Measurements from ENCODE around the gene PLCD3.
"Not testable (repeated sequence)": the region's sequence is repeated elsewhere in the genome, so short reads cannot be mapped to it uniquely, and the experiment has no call there.

The PLCD3 gene

GRCh38 chr17:45127548-45128300, 4.6 kb downstream of the PLCD3 start:
- Histone ChIP-seq H3K4me1 (ENCODE audit: low read depth, poor library complexity, severe bottlenecking) (peaks cover 3% of the 10 kb centered on the region), H3K4me3 (IDR thresholded peaks at IDR 0.05; ENCODE audit: insufficient read depth, low read depth, low read length) (no peak overlapping the region), H3K4me2 (no peak overlapping the region), H3K36me3 (ENCODE audit: insufficient read depth) (no peaks in the 10 kb centered on the region), H3K27me3 (ENCODE audit: insufficient read depth, low read depth) (no peaks in the 10 kb centered on the region), H2AFZ (ENCODE audit: low read depth) (no peak overlapping the region), H3K27ac (no peak overlapping the region), H3K9ac (no peak overlapping the region), H3K79me2 (ENCODE audit: insufficient read depth, low read depth) (no peaks in the 10 kb centered on the region), H4K20me1 (ENCODE audit: insufficient read depth) (no peaks in the 10 kb centered on the region)
- TF ChIP-seq CTCF (conservative IDR thresholded peaks at IDR 0.05; ENCODE audit: low read depth, low read length), result no peak

GRCh38 chr17:45127207-45127547, 5.1 kb downstream of the PLCD3 start:
- Histone ChIP-seq H3K4me1 (ENCODE audit: low read depth, poor library complexity, severe bottlenecking) (peaks cover 3% of the 10 kb centered on the region), H3K27ac (no peak overlapping the region), H3K79me2 (ENCODE audit: insufficient read depth, low read depth) (no peaks in the 10 kb centered on the region), H3K4me2 (no peak overlapping the region), H4K20me1 (ENCODE audit: insufficient read depth) (no peaks in the 10 kb centered on the region), H3K9ac (no peak overlapping the region), H3K27me3 (ENCODE audit: insufficient read depth, low read depth) (no peaks in the 10 kb centered on the region), H3K4me3 (IDR thresholded peaks at IDR 0.05; ENCODE audit: insufficient read depth, low read depth, low read length) (no peak overlapping the region), H3K36me3 (ENCODE audit: insufficient read depth) (no peaks in the 10 kb centered on the region), H2AFZ (ENCODE audit: low read depth) (no peak overlapping the region)
- TF ChIP-seq CTCF (conservative IDR thresholded peaks at IDR 0.05; ENCODE audit: low read depth, low read length), result no peak

- Histone ChIP-seq H3K4me1 (ENCODE audit: low read depth, poor library complexity, severe bottlenecking) (no peaks in the 10 kb centered on the region), H4K20me1 (ENCODE audit: insufficient read depth) (no peaks in the 10 kb centered on the region), H2AFZ (ENCODE audit: low read depth) (no peak overlapping the region), H3K27ac (no peak overlapping the region), H3K4me3 (IDR thresholded peaks at IDR 0.05; ENCODE audit: insufficient read depth, low read depth, low read length) (no peak overlapping the region), H3K36me3 (ENCODE audit: insufficient read depth) (no peaks in the 10 kb centered on the region), H3K9ac (no peak overlapping the region), H3K4me2 (no peak overlapping the region), H3K27me3 (ENCODE audit: insufficient read depth, low read depth) (no peaks in the 10 kb centered on the region), H3K79me2 (ENCODE audit: insufficient read depth, low read depth) (no peaks in the 10 kb centered on the region)
- no peak for TF ChIP-seq CTCF (conservative IDR thresholded peaks at IDR 0.05; ENCODE audit: low read depth, low read length)
These were observed 6.8 kb downstream of the PLCD3 start for GRCh38 chr17:45125509-45125908.

- not testable (repeated sequence) for H3K36me3 ChIP-seq (ENCODE audit: insufficient read depth); H3K4me3 ChIP-seq (IDR thresholded peaks at IDR 0.05; ENCODE audit: insufficient read depth, low read depth, low read length); H3K9ac ChIP-seq; H4K20me1 ChIP-seq (ENCODE audit: insufficient read depth); H2AFZ ChIP-seq (ENCODE audit: low read depth); H3K79me2 ChIP-seq (ENCODE audit: insufficient read depth, low read depth); H3K4me2 ChIP-seq; H3K4me1 ChIP-seq (ENCODE audit: low read depth, poor library complexity, severe bottlenecking); H3K27ac ChIP-seq; H3K27me3 ChIP-seq (ENCODE audit: insufficient read depth, low read depth)
These were observed 7.6 kb downstream of the PLCD3 start for GRCh38 chr17:45124797-45125122.

GRCh38 chr17:45123930-45124796, 8.2 kb downstream of the PLCD3 start:
- H3K4me1 ChIP-seq (ENCODE audit: low read depth, poor library complexity, severe bottlenecking), result no peaks in the 10 kb centered on the region
- no peak overlapping the region for H3K9ac ChIP-seq
- no peaks in the 10 kb centered on the region for H3K27me3 ChIP-seq (ENCODE audit: insufficient read depth, low read depth)
- TF ChIP-seq CTCF (conservative IDR thresholded peaks at IDR 0.05; ENCODE audit: low read depth, low read length), result no peak
- H3K36me3 ChIP-seq (ENCODE audit: insufficient read depth), result no peaks in the 10 kb centered on the region
- H2AFZ ChIP-seq (ENCODE audit: low read depth), result no peak overlapping the region
- no peaks in the 10 kb centered on the region for H3K79me2 ChIP-seq (ENCODE audit: insufficient read depth, low read depth)
- no peak overlapping the region for H3K4me3 ChIP-seq (IDR thresholded peaks at IDR 0.05; ENCODE audit: insufficient read depth, low read depth, low read length)
- H4K20me1 ChIP-seq (ENCODE audit: insufficient read depth), result no peaks in the 10 kb centered on the region
- H3K4me2 ChIP-seq, result no peak overlapping the region
- no peak overlapping the region for H3K27ac ChIP-seq
